Gastrocnemius medialis (tissue), 4 donors: ENCODE data around the gene TNFRSF1B.

ENCODE experiments used
- POLR2A ChIP-seq, 2 donors: fragments of 450-650 bp; IDR thresholded peaks; one replicate each; pipeline ENCODE4 v1.6.1; 2017; ENCODE audit warnings: antibody characterized with exemption in 2 of 2, mild to moderate bottlenecking in 2 of 2, moderate library complexity in 2 of 2
- TF ChIP-seq, protein P1 (sequence below), 5 experiments: fragments of 450-650 bp in 3 of 5; fragments of 200-600 bp in 2 of 5; sonication (generic) in 2 of 5; IDR thresholded peaks in 4 of 5; conservative IDR thresholded peaks in 1 of 5; 1 replicate in 4 of 5; 2 replicates in 1 of 5; pipeline ENCODE4 v1.5.1; 2016 to 2019; ENCODE audit warnings: antibody characterized with exemption in 5 of 5, mild to moderate bottlenecking in 3 of 5, moderate library complexity in 3 of 5

DNA sequence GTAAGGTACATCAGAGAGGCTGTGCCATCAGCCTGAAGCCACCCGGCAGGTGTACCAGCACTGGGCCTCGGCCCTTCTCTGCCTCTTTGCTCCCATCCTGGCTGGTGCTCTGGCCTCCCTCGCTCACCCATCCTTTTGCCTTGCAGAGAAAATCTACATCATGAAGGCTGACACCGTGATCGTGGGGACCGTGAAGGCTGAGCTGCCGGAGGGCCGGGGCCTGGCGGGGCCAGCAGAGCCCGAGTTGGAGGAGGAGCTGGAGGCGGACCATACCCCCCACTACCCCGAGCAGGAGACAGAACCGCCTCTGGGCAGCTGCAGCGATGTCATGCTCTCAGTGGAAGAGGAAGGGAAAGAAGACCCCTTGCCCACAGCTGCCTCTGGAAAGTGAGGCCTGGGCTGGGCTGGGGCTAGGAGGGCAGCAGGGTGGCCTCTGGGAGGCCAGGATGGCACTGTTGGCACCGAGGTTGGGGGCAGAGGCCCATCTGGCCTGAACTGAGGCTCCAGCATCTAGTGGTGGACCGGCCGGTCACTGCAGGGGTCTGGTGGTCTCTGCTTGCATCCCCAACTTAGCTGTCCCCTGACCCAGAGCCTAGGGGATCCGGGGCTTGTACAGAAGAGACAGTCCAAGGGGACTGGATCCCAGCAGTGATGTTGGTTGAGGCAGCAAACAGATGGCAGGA is 24.5 kb upstream of the TNFRSF1B start:
- TF ChIP-seq, protein P1, sequence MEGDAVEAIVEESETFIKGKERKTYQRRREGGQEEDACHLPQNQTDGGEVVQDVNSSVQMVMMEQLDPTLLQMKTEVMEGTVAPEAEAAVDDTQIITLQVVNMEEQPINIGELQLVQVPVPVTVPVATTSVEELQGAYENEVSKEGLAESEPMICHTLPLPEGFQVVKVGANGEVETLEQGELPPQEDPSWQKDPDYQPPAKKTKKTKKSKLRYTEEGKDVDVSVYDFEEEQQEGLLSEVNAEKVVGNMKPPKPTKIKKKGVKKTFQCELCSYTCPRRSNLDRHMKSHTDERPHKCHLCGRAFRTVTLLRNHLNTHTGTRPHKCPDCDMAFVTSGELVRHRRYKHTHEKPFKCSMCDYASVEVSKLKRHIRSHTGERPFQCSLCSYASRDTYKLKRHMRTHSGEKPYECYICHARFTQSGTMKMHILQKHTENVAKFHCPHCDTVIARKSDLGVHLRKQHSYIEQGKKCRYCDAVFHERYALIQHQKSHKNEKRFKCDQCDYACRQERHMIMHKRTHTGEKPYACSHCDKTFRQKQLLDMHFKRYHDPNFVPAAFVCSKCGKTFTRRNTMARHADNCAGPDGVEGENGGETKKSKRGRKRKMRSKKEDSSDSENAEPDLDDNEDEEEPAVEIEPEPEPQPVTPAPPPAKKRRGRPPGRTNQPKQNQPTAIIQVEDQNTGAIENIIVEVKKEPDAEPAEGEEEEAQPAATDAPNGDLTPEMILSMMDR (IDR thresholded peaks at IDR 0.05 in 4 of 5, conservative IDR thresholded peaks at IDR 0.05 in 1 of 5) = no peak
- TF ChIP-seq POLR2A (IDR thresholded peaks at IDR 0.05) = no peak
